ENCODE results near the gene COG5.
A peak's percentile ranks its signal among the peaks of the same experiment; 100 is the strongest.

The COG5 gene

GRCh38 chr7:107394831-107395230 lies 168.9 kb downstream of the COG5 start:
- DNase-seq (ENCODE audit: low read depth, low spot score), result no peak

- DNase-seq (ENCODE audit: low read depth, low spot score), result no peak
Measured at GRCh38 chr7:107394276-107394675, 169.4 kb downstream of the COG5 start.

- no peak for DNase-seq (ENCODE audit: low read depth, low spot score)
Measured at GRCh38 chr7:107392830-107393229, 170.9 kb downstream of the COG5 start.

GRCh38 chr7:107390916-107391315 lies 172.8 kb downstream of the COG5 start:
- DNase-seq (ENCODE audit: low read depth, low spot score), result no peak

GRCh38 chr7:107388604-107389003 lies 175.1 kb downstream of the COG5 start:
- no peak for DNase-seq (ENCODE audit: low read depth, low spot score)

- peak; percentile 35 for DNase-seq (ENCODE audit: low read depth, low spot score)
Measured at GRCh38 chr7:107387573-107388219, 176.0 kb downstream of the COG5 start.

GRCh38 chr7:107387128-107387527 lies 176.6 kb downstream of the COG5 start:
- DNase-seq (ENCODE audit: low read depth, low spot score), result peak; percentile 21

- no peak for DNase-seq (ENCODE audit: low read depth, low spot score)
Measured at GRCh38 chr7:107386548-107387102, 177.1 kb downstream of the COG5 start.

GRCh38 chr7:107384025-107384424 lies 179.7 kb downstream of the COG5 start:
- DNase-seq (ENCODE audit: low read depth, low spot score), result no peak

GRCh38 chr7:107383203-107383602 lies 180.5 kb downstream of the COG5 start:
- DNase-seq (ENCODE audit: low read depth, low spot score), result no peak

GRCh38 chr7:107381453-107381852 lies 182.3 kb downstream of the COG5 start:
- DNase-seq (ENCODE audit: low read depth, low spot score), result no peak

GRCh38 chr7:107373354-107373753 lies 190.4 kb downstream of the COG5 start:
- no peak for DNase-seq (ENCODE audit: low read depth, low spot score)

- peak; percentile 23 for DNase-seq (ENCODE audit: low read depth, low spot score)
Measured at GRCh38 chr7:107372298-107372697, 191.4 kb downstream of the COG5 start.

- DNase-seq (ENCODE audit: low read depth, low spot score), result no peak
Measured at GRCh38 chr7:107370816-107371215, 192.9 kb downstream of the COG5 start.

GRCh38 chr7:107364787-107365186 lies 198.9 kb downstream of the COG5 start:
- no peak for DNase-seq (ENCODE audit: low read depth, low spot score)

GRCh38 chr7:107359520-107360316 lies 204.0 kb downstream of the COG5 start:
- DNase-seq (ENCODE audit: low read depth, low spot score), result no peak

GRCh38 chr7:107355616-107356015 lies 208.1 kb downstream of the COG5 start:
- DNase-seq (ENCODE audit: low read depth, low spot score), result no peak

GRCh38 chr7:107354640-107355039 lies 209.1 kb downstream of the COG5 start:
- no peak for DNase-seq (ENCODE audit: low read depth, low spot score)

- no peak for DNase-seq (ENCODE audit: low read depth, low spot score)
Measured at GRCh38 chr7:107353701-107354100, 210.0 kb downstream of the COG5 start.

- DNase-seq (ENCODE audit: low read depth, low spot score), result no peak
Measured at GRCh38 chr7:107345898-107346297, 217.8 kb downstream of the COG5 start.

- no peak for DNase-seq (ENCODE audit: low read depth, low spot score)
Measured at GRCh38 chr7:107344799-107345198, 218.9 kb downstream of the COG5 start.

GRCh38 chr7:107344286-107344685 lies 219.4 kb downstream of the COG5 start:
- no peak for DNase-seq (ENCODE audit: low read depth, low spot score)

GRCh38 chr7:107338080-107338479 lies 225.6 kb downstream of the COG5 start:
- DNase-seq (ENCODE audit: low read depth, low spot score), result no peak
